Measurements from ENCODE around the gene SF3A2. TPM values are rescaled to one million over a fixed set of nuclear protein-coding genes. Genes with fewer than 3 reads are reported as not detected.

The SF3A2 gene
- total and polyA plus RNA-seq, 4 donors, result 37.2 to 113 (median 63.0) TPM

DNA sequence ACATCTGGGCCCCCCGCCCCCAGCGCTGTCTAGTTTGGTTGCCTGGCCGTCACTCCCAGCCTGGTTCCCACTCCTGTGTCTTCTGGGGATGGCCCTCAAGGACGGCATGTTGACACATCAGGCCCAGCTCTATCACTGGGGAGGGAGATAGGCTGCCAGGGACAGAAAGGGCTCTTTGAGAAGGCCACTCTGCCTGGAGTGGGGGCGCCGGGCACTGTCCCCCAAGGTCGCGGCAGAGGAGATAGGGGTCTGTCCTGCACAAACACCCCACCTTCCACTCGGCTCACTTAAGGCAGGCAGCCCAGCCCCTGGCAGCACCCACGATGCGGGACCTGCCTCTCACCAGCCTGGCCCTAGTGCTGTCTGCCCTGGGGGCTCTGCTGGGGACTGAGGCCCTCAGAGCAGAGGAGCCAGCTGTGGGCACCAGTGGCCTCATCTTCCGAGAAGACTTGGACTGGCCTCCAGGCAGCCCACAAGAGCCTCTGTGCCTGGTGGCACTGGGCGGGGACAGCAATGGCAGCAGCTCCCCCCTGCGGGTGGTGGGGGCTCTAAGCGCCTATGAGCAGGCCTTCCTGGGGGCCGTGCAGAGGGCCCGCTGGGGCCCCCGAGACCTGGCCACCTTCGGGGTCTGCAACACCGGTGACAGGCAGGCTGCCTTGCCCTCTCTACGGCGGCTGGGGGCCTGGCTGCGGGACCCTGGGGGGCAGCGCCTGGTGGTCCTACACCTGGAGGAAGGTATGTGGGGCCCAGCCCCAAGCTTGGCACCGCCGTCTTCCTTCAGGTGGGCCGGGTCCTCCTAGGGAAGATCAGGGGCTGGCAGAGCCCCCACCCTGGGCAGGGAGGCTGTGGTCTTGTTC, 12.6 kb downstream of the SF3A2 start, which contains the start of gene AMH:
TSS of gene AMH (plus strand) at position 314 of the 857 bp plus-strand sequence. CDS start at position 324, 10 bp downstream.
- 83 to 84% methylated on average over 25 to 27 of the region's 27 CpGs for WGBS, 2 donors
- H3K4me1 ChIP-seq (ENCODE audit: control insufficient read depth in 5 of 5, insufficient read depth in 5 of 5, low read length in 5 of 5), result peaks cover 0 to 39% (median 0%) of the 10 kb centered on the region in 5 donors
- no peak within 1 kb of the TSS for H3K9ac ChIP-seq (ENCODE audit: insufficient read depth in 1 of 2, low read length in 2 of 2)
- TF ChIP-seq, protein P1, sequence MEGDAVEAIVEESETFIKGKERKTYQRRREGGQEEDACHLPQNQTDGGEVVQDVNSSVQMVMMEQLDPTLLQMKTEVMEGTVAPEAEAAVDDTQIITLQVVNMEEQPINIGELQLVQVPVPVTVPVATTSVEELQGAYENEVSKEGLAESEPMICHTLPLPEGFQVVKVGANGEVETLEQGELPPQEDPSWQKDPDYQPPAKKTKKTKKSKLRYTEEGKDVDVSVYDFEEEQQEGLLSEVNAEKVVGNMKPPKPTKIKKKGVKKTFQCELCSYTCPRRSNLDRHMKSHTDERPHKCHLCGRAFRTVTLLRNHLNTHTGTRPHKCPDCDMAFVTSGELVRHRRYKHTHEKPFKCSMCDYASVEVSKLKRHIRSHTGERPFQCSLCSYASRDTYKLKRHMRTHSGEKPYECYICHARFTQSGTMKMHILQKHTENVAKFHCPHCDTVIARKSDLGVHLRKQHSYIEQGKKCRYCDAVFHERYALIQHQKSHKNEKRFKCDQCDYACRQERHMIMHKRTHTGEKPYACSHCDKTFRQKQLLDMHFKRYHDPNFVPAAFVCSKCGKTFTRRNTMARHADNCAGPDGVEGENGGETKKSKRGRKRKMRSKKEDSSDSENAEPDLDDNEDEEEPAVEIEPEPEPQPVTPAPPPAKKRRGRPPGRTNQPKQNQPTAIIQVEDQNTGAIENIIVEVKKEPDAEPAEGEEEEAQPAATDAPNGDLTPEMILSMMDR (IDR thresholded peaks at IDR 0.05; ENCODE audit: control extremely low read depth, extremely low read depth), result no peak
- H3K9me3 ChIP-seq (ENCODE audit: control insufficient read depth in 4 of 4, insufficient read depth in 3 of 4, low read length in 3 of 4), result peaks cover 0 to 6% (median 0%) of the 10 kb centered on the region in 4 donors
- peaks cover 4 to 34% (median 12%) of the 10 kb centered on the region in 3 donors for H3K27me3 ChIP-seq (ENCODE audit: control insufficient read depth in 3 of 3, insufficient read depth in 3 of 3, low read length in 2 of 3)
- DNase-seq (no peak), ATAC-seq (ENCODE audit: insufficient read depth, low FRiP score) (no peak)
- H3K36me3 ChIP-seq (ENCODE audit: control insufficient read depth in 4 of 4, insufficient read depth in 4 of 4, low read length in 4 of 4), result peaks cover 14 to 46% (median 27%) of the 10 kb centered on the region in 4 donors
- H3K27ac ChIP-seq (ENCODE audit: low read depth in 1 of 2, low read length in 1 of 2), result no peak within 1 kb of the TSS
- H3K4me3 ChIP-seq, result no peak within 1 kb of the TSS

- no peak overlapping the region for H3K9ac ChIP-seq (ENCODE audit: insufficient read depth in 1 of 2, low read length in 2 of 2)
- TF ChIP-seq, protein P1 (IDR thresholded peaks at IDR 0.05; ENCODE audit: control extremely low read depth, extremely low read depth), result no peak
- H3K4me1 ChIP-seq (ENCODE audit: control insufficient read depth in 5 of 5, insufficient read depth in 5 of 5, low read length in 5 of 5), result peaks cover 0 to 39% (median 0%) of the 10 kb centered on the region in 5 donors
- H3K9me3 ChIP-seq (ENCODE audit: control insufficient read depth in 4 of 4, insufficient read depth in 3 of 4, low read length in 3 of 4), result peaks cover 0 to 6% (median 0%) of the 10 kb centered on the region in 4 donors
- no peak overlapping the region for H3K27ac ChIP-seq (ENCODE audit: low read depth in 1 of 2, low read length in 1 of 2)
- ATAC-seq (ENCODE audit: insufficient read depth, low FRiP score), result no peak
- WGBS, 2 donors, result 29% methylated on average over 39 to 43 of the region's 43 CpGs
- H3K36me3 ChIP-seq (ENCODE audit: control insufficient read depth in 4 of 4, insufficient read depth in 4 of 4, low read length in 4 of 4), result peaks cover 6 to 37% (median 20%) of the 10 kb centered on the region in 4 donors
- H3K4me3 ChIP-seq, result no peak overlapping the region
- peaks cover 4 to 34% (median 12%) of the 10 kb centered on the region in 3 donors for H3K27me3 ChIP-seq (ENCODE audit: control insufficient read depth in 3 of 3, insufficient read depth in 3 of 3, low read length in 2 of 3)
- DNase-seq, result no peak
Observed at GRCh38 chr19:2249880-2250765, 13.5 kb downstream of the SF3A2 start.

- ATAC-seq (ENCODE audit: insufficient read depth, low FRiP score) (no peak), DNase-seq (no peak)
- H3K9ac ChIP-seq (ENCODE audit: insufficient read depth in 1 of 2, low read length in 2 of 2), result no peak overlapping the region
- peaks cover 0 to 39% (median 0%) of the 10 kb centered on the region in 5 donors for H3K4me1 ChIP-seq (ENCODE audit: control insufficient read depth in 5 of 5, insufficient read depth in 5 of 5, low read length in 5 of 5)
- no peak overlapping the region for H3K27ac ChIP-seq (ENCODE audit: low read depth in 1 of 2, low read length in 1 of 2)
- H3K27me3 ChIP-seq (ENCODE audit: control insufficient read depth in 3 of 3, insufficient read depth in 3 of 3, low read length in 2 of 3), result peaks cover 4 to 34% (median 12%) of the 10 kb centered on the region in 3 donors
- peaks cover 0 to 6% (median 0%) of the 10 kb centered on the region in 4 donors for H3K9me3 ChIP-seq (ENCODE audit: control insufficient read depth in 4 of 4, insufficient read depth in 3 of 4, low read length in 3 of 4)
- no peak overlapping the region for H3K4me3 ChIP-seq
- peaks cover 2 to 31% (median 15%) of the 10 kb centered on the region in 4 donors for H3K36me3 ChIP-seq (ENCODE audit: control insufficient read depth in 4 of 4, insufficient read depth in 4 of 4, low read length in 4 of 4)
- TF ChIP-seq, protein P1 (IDR thresholded peaks at IDR 0.05; ENCODE audit: control extremely low read depth, extremely low read depth), result no peak
- WGBS, 2 donors, result 5 to 7% methylated on average over 27 to 40 of the region's 40 CpGs
Observed at GRCh38 chr19:2250766-2251105, 14.1 kb downstream of the SF3A2 start.

All from lung (tissue), 12 donors.